Measurements from ENCODE around the gene RAI2.

RAI2 gene

GRCh38 chrX:17779434-17779833, 81.7 kb downstream of the RAI2 start:
- no peak for DNase-seq (ENCODE audit: low spot score)

GRCh38 chrX:17778997-17779396, 82.1 kb downstream of the RAI2 start:
- no peak for DNase-seq (ENCODE audit: low spot score)

GRCh38 chrX:17774053-17774452, 87.0 kb downstream of the RAI2 start:
- no peak for DNase-seq (ENCODE audit: low spot score)

- DNase-seq (ENCODE audit: low spot score) = no peak
These were observed 87.7 kb downstream of the RAI2 start for GRCh38 chrX:17773221-17773876.

- no peak for DNase-seq (ENCODE audit: low spot score)
These were observed 91.3 kb downstream of the RAI2 start for GRCh38 chrX:17769701-17770269.

GRCh38 chrX:17768997-17769396, 92.1 kb downstream of the RAI2 start:
- DNase-seq (ENCODE audit: low spot score) = no peak

GRCh38 chrX:17767734-17768133, 93.4 kb downstream of the RAI2 start:
- DNase-seq (ENCODE audit: low spot score) = no peak

- no peak for DNase-seq (ENCODE audit: low spot score)
These were observed 101.1 kb downstream of the RAI2 start for GRCh38 chrX:17759990-17760389.

- no peak for DNase-seq (ENCODE audit: low spot score)
These were observed 102.7 kb downstream of the RAI2 start for GRCh38 chrX:17758382-17758781.

GRCh38 chrX:17750436-17750835, 110.7 kb downstream of the RAI2 start:
- no peak for DNase-seq (ENCODE audit: low spot score)

Data from CD4-positive, alpha-beta T cell treated with Interleukin-15 for 4 hours (primary cell).